ENCODE data around the gene PRTN3. TPM values are rescaled to one million over a fixed set of nuclear protein-coding genes. Genes with fewer than 3 reads are reported as not detected.
A peak's percentile ranks its signal among the peaks of the same experiment; 100 is the strongest.

Gene PRTN3
- total RNA-seq, 1 donor from 2014 or later, result not detected

DNA sequence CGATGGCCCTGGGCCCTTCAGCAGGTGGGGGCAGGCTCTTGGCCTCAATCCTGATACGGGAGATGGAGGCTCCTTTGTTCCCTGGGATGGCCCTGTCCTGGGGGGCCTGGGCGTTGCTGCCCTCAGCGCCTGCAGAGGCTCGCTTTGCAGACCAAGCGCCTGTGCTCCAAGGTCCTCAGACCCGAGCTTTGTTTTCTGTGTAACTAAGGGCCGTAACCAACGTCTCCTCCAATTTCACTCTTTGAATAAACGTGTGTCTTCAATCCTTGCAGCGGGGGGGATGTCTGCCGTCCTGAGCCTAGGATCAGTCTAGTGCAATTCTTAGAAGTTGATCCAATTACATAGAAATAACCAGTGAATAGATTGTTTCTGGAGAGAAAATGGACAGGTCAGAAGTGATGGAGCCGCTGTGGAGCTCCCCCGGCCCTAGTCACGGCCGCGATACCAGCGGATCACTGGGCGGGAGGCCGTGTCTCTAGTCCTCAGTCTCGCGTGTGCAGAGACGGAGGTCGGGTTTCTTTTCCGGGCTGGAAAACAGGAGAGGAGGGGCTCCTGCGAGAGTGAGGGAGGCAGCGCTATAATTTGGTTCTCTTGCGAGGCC is 38.2 kb upstream of the PRTN3 start:
- DNase-seq (ENCODE audit: low read depth in 2 of 2), result peak in 1 of 2 donors; percentile 40

DNA sequence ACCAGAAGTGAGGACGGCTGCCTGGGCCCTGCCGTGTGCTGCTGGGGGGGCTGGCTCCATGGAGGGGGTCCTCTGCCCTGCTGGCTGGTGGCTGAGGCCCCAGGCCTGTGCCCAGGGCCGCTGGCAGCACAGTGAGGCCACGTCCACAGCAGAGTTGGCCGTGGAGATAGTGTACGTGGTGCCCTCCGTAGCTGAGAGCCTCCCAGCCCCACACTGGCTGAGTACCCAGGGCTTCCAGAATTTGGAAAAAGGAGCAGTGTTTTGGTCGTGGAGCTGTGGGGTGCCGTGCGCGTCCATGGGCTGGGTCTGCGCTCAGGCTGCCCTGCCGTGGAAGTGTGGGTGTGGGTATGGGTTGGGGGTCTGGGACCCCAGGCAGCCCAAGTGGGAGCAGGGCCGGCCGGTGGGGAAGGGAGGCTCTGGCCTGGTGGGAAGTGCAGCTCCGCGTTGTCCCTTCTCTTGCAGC is 37.7 kb upstream of the PRTN3 start:
- no peak for DNase-seq (ENCODE audit: low read depth in 2 of 2)

DNA sequence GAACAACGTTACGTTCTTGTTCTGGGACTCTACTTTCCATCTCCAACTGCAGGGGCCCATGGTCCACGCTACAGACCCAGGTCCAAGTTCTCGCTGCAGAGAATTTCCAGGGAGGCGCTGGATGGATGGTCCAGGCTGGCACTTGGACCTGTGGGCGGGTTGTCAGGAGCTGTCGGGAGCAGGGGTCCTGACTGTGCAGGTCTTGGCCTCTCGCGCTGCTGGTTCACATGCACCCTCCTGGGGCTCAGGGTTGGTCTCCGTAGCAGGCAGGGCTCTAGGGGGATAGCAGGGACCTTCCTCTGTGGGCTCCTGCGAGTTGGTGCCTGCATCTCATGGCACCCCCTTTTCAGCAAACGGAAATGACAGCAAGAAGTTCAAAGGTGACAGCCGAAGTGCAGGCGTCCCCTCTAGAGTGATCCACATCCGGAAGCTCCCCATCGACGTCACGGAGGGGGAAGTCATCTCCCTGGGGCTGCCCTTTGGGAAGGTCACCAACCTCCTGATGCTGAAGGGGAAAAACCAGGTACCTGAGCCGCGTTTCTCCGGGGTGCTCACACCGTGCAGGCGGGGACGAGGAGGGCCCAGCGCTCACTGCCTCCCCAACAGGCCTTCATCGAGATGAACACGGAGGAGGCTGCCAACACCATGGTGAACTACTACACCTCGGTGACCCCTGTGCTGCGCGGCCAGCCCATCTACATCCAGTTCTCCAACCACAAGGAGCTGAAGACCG is 36.9 kb upstream of the PRTN3 start:
- no peak for DNase-seq (ENCODE audit: low read depth in 2 of 2)

DNA sequence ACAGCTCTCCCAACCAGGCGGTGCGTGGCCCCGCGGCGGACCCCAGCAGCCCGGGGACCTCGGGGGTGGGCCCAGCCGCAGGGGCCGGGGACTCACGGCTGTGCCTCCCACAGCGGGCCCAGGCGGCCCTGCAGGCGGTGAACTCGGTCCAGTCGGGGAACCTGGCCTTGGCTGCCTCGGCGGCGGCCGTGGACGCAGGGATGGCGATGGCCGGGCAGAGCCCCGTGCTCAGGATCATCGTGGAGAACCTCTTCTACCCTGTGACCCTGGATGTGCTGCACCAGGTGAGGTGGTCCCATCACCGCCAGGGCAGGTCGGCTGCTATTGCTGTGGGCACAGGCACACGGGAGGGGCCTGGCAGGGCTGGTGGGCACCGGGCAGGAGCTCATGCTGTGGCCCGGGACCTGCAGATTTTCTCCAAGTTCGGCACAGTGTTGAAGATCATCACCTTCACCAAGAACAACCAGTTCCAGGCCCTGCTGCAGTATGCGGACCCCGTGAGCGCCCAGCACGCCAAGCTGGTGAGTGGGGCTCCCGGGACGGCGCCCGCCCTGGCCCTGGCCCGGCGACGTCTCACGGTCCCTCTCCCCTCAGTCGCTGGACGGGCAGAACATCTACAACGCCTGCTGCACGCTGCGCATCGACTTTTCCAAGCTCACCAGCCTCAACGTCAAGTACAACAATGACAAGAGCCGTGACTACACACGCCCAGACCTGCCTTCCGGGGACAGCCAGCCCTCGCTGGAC is 36.2 kb upstream of the PRTN3 start:
- no peak for DNase-seq (ENCODE audit: low read depth in 2 of 2)

DNA sequence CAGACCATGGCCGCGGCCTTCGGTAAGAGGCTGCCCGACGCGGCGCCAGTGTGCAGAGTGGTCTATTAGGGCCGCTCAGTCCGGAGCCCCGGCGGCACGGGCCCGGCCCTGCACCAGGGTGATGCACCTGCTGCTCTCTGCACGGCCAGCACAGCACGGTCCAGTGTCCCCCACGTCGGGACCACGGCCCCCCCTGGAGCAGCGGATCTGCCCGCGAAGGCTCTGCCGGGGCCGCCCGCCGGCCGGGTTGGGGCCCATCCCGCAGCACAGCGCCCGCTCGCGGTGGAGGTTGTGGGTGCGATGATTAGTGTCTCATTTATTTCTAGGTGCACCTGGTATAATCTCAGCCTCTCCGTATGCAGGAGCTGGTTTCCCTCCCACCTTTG is 35.6 kb upstream of the PRTN3 start:
- no peak for DNase-seq (ENCODE audit: low read depth in 2 of 2)

DNA sequence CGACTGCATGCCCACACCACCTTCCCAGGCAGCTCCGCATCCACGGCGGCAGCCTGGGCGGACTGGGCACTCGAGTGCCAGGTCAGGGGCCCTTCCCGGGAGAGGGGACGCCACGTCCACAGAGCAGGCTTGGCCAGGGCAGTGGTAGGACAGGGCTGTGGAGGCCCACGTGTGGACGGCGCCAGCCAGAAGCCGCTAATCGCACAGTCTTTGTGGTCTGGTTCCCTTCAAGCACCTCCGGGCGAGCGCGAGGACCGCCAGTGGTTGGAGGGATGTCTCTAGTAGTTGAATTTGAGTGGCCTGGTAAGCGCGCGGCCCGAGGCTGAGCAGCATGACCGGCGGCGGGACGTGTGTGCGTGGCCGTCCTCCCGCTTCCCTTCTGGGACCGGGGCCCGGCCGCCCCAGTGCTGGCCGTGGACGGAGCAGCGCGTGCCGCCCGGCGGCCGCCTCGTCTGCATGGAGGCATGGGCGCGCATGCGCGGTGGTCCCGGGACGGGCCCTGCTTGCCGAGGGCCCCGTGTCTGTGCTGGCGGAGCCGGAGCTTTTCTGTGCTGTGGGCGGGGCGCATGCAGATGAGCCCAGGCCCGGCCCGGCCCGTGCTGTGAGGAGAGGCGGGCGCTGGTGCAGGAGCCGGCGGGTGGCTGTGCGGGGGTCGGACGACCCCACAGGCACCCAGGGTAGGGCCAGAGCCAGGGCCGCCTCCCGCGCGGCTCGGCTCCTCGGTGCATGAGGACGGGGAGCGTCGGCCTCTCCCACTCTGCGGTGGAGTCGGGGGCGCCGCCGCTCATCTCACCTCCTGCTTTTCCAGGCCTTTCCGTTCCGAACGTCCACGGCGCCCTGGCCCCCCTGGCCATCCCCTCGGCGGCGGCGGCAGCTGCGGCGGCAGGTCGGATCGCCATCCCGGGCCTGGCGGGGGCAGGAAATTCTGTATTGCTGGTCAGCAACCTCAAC is 34.9 kb upstream of the PRTN3 start:
- no peak for DNase-seq (ENCODE audit: low read depth in 2 of 2)

DNA sequence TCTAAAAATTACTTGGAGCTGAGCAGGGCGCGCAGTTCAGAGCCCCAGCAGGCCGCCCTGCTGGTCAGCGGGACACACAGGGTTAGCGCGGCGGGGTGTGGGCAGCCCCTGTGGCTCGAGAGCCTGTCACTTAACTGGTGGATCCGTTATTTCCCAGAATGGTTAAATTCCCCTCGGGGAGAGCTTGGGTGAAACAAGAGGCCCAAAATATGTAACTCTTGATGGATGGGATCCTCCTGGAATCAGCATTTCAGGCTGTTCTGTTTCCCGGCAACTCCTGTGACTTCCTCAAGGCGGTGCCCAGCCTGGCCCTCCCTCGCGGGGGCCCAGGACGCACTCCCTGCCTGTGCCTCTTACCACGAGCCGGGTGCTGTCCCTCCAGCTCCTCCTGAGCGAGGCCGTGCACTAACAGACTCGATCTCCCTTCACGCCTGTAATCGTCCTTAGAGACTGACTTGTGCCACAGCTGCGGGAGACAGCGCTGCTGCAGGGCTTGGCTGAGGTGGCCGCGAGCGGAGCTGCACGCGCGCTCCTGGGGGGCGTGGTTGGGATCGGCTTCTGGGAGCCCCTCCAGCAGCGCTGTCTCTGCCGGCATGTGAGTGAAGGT is 33.9 kb upstream of the PRTN3 start:
- DNase-seq (ENCODE audit: low read depth in 2 of 2), result no peak

DNA sequence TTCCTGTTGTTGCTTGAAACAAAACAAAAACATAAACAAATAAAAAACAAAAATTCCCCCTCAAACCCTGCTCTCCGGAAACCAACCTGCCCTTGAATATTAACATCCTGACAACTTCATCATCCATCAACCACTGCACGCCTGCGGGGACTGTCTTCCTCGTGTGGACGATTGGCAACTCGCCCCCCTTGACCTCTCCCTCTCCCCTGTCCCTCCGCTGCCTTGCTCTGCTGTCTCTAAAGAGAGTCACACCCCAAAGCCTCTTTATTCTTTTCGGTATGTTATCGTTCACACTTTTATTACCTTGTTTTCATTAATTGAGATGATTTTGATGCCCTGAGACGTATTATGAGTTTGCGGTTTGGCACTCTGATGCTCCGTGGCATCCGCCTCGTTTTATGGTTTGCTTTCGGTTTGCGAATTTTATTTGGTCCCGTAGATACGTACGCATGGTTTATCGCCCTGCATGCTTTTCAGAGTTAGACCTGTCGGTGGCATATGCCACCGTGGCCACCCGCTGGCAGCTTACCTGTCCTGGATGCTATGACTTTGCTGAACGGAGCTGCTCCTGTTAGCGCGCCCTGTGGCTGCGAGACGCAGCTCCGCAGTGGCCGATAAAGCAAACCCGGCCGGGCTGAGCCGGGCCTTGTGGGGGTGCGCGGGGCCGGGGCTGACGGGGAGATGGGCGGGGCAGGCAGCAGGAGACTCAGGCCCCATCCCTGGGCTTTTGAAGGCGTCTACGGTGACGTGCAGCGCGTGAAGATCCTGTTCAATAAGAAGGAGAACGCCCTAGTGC is 33.0 kb upstream of the PRTN3 start:
- DNase-seq (ENCODE audit: low read depth in 2 of 2), result no peak

DNA sequence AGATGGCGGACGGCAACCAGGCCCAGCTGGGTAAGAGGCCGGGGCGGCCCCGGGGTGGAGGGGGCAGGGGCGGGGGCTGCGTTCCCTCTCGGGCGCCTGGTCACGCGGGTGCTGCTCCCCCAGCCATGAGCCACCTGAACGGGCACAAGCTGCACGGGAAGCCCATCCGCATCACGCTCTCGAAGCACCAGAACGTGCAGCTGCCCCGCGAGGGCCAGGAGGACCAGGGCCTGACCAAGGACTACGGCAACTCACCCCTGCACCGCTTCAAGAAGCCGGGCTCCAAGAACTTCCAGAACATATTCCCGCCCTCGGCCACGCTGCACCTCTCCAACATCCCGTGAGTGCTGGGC is 32.4 kb upstream of the PRTN3 start:
- no peak for DNase-seq (ENCODE audit: low read depth in 2 of 2)

DNA sequence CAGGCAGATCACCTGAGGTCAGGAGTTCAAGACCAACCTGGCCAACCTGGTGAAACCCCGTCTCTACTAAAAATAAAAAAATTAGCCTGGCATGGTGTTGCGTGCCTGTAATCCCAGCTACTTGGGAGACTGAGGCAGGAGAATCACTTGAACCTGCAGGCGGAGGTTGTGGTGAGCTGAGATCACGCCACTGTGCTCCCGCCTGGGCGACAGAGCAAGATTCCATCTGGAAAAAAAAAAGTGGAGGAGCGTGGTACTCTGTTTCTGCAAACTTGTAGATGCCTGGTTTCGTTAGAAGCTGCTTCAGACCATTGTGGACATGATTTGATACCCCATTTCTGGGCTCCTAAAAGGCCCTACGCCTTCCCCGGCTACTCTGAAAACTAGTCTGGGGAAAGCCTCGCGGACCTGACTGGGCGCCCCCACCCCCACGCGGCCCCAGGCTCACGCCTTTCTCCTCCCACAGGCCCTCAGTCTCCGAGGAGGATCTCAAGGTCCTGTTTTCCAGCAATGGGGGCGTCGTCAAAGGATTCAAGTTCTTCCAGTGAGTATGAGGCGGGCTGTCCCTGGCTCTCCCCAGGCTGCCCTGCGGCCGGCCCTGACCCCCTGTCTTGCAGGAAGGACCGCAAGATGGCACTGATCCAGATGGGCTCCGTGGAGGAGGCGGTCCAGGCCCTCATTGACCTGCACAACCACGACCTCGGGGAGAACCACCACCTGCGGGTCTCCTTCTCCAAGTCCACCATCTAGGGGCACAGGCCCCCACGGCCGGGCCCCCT is 30.5 kb upstream of the PRTN3 start:
- DNase-seq (ENCODE audit: low read depth in 2 of 2), result no peak

DNA sequence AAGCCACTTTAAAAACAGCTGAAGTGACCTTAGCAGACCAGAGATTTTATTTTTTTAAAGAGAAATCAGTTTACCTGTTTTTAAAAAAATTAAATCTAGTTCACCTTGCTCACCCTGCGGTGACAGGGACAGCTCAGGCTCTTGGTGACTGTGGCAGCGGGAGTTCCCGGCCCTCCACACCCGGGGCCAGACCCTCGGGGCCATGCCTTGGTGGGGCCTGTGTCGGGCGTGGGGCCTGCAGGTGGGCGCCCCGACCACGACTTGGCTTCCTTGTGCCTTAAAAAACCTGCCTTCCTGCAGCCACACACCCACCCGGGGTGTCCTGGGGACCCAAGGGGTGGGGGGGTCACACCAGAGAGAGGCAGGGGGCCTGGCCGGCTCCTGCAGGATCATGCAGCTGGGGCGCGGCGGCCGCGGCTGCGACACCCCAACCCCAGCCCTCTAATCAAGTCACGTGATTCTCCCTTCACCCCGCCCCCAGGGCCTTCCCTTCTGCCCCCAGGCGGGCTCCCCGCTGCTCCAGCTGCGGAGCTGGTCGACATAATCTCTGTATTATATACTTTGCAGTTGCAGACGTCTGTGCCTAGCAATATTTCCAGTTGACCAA is 29.8 kb upstream of the PRTN3 start:
- DNase-seq (ENCODE audit: low read depth in 2 of 2), result no peak

DNA sequence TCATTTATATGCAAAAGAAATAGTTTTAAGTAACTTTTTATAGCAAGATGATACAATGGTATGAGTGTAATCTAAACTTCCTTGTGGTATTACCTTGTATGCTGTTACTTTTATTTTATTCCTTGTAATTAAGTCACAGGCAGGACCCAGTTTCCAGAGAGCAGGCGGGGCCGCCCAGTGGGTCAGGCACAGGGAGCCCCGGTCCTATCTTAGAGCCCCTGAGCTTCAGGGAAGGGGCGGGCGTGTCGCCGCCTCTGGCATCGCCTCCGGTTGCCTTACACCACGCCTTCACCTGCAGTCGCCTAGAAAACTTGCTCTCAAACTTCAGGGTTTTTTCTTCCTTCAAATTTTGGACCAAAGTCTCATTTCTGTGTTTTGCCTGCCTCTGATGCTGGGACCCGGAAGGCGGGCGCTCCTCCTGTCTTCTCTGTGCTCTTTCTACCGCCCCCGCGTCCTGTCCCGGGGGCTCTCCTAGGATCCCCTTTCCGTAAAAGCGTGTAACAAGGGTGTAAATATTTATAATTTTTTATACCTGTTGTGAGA is 29.2 kb upstream of the PRTN3 start:
- no peak for DNase-seq (ENCODE audit: low read depth in 2 of 2)

DNA sequence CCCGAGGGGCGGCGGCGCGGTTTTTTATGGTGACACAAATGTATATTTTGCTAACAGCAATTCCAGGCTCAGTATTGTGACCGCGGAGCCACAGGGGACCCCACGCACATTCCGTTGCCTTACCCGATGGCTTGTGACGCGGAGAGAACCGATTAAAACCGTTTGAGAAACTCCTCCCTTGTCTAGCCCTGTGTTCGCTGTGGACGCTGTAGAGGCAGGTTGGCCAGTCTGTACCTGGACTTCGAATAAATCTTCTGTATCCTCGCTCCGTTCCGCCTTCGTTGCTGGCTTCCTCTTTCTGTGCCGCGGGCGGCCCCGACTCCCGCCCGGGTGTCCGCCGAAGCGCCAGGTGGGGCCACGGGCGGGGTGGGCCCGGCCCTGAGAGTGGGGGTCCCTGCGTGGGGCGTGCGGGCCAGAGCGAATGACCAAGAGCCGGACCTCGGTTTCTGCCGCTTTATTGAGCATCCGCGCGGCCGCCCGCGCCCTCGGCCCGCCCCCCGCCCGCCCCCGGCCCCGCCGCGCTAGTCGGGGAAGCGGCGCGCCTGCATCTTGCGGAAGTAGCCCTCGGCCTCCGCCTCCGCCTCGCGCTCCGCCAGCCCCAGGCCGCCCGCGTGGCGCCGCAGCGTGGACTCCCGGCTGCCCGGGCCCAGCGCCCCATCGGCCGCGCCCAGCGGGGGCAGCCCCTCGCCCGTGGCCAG is 28.6 kb upstream of the PRTN3 start:
- DNase-seq (ENCODE audit: low read depth in 2 of 2), result no peak

DNA sequence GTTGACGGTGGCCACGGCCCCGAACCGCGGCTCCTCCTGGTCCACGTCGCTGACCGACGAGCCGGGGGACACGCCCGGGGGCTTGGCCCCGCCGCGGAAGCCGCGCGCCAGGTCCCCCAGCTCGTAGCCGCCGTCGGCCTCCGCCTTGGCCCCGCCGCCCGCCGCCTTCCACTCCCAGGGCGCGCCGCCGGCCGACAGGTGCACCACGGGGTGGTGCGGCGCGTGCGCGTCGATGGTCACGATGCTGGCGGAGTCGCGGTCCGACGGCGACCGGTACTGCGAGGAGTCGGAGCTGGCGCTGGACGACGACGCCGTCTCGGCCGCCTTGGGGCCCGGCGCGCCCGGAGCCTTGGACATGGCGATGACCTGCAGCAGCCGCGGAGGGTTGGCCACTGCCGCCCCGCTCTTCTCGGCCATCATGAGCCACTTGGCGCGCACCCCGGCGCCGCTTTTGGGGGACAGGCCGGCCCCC is 28.0 kb upstream of the PRTN3 start:
- no peak for DNase-seq (ENCODE audit: low read depth in 2 of 2)

DNA sequence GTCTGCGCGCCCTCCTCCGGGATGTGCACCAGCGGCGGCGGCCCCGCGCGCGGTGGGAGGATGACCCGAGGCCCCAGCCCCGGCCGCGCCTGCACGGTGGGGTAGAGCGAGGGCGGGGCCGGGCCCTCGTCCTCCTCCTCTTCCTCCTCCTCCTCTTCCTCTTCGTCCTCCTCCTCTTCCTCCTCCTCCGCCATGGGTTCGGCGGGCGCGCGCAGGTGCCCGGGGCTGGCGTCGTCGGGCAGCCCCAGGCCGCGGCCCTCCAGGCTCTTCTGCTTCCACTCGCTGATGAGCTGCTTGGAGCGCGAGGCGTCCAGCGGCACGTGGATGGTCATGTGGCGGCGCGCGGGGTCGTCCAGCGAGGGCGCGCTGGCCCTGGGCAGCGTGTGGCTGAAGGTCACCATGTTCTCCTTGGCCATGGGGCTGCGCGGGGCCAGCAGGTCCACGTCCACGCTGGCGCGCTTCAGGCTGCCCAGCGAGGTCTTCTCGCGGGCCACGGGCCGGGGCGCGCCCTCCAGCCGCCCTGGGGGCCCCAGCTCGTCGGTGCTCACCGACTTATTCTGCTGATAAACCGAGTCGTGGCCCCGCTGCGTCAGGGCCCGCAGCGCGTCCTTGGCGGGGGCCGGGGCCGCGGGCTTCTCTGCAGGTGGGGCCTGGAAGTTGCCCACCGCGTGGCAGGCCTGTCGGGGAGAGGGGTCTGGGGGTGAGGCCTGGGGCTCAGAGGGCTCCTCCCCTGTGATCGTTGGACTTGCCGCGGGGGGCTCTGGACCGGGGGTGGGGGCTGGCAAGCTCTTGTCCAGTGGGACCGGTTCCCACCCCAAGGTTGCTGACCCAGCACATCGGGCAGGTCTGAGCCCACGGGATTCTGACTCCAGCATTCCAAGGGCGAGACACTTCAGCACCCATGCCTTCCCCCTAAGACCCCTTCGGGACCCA is 27.3 kb upstream of the PRTN3 start:
- no peak for DNase-seq (ENCODE audit: low read depth in 2 of 2)

DNA sequence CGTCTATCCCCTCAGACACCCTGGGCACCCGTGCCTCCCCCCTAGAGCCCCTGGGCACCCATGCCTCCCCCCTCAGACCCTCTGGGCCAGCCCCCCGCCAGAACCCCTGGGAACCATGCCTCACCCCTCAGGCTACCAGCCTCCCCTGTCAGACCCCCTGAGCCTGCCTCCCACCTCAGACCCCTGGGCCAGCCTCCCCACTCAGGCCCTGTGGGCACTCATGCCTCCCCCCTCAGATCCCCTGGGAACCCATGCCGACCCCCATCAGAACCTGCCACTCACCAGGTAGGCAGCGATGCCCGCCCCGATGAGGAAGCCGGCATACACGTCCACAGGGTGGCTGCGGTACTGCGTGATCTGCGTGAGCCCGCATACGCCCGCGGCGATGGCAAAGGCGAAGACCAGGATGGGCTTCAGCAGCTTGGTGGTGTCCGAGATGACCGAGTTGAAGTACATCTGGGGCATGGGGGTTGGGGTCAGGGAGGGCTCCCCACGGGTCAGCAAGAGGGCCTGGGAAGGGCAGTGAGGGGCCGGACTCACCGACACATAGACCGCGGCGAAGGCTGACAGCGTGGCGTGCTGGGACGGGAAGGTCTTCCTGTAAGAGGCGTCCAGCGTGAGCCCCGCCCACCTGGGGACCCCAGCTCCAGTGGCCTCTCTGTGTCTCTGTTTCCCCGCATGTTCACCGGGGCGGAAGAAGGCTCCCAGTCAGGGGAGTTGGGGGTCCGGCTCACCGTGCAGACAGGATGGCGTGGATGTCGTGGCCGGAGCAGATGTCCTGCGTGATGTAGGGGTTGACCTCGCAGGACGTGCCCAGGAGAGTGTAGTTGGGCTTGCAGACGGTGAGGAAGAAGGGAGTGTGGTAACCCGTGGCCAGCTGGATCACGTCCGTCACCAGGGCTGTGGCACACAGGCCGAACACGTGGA is 26.4 kb upstream of the PRTN3 start:
- DNase-seq (ENCODE audit: low read depth in 2 of 2), result no peak
